Sigmoid colon (tissue), 7 donors: Measurements from ENCODE around the gene PRMT3. TPM values are rescaled to one million over a fixed set of nuclear protein-coding genes. Genes with fewer than 3 reads are reported as not detected.

ENCODE experiments used
- DNase-seq: peaks from one replicate; pipeline ENCODE4 v3.0.0-alpha.2; 2019
- H3K27ac ChIP-seq, 4 donors: fragments of 200-600 bp; sonication (generic); one replicate each; pipeline ENCODE4 v1.5.1; 2016 to 2019; ENCODE audit warnings: mild to moderate bottlenecking in 1 of 4
- H3K27me3 ChIP-seq, 3 donors: fragments of 200-600 bp; sonication (generic); one replicate each; pipeline ENCODE4 v1.5.1; 2019; ENCODE audit warnings: mild to moderate bottlenecking in 1 of 3
- H3K36me3 ChIP-seq, 4 donors: fragments of 200-600 bp; sonication (generic); one replicate each; pipeline ENCODE4 v1.5.1; 2016 to 2019
- H3K4me1 ChIP-seq, 4 donors: fragments of 200-600 bp; sonication (generic); one replicate each; pipeline ENCODE4 v1.5.1; 2017 to 2019
- H3K4me3 ChIP-seq, 4 donors: fragments of 200-600 bp; sonication (generic); one replicate each; pipeline ENCODE4 v1.5.1; 2017 to 2019; ENCODE audit warnings: mild to moderate bottlenecking in 2 of 4, moderate library complexity in 1 of 4
- H3K9me3 ChIP-seq, 4 donors: fragments of 200-600 bp in 3 of 4; sonication (generic) in 3 of 4; one replicate each; pipeline versions ENCODE4 v1.5.1 to v1.6.1; 2013 to 2019
- CTCF ChIP-seq, 4 experiments: fragments of 450-650 bp in 3 of 4; fragments of 200-600 bp in 1 of 4; IDR thresholded peaks; one replicate each; pipeline ENCODE4 v1.5.1; 2016 to 2019; ENCODE audit warnings: antibody characterized with exemption in 4 of 4, mild to moderate bottlenecking in 3 of 4, moderate library complexity in 2 of 4
- EP300 ChIP-seq, 4 donors: sonication (generic); formaldehyde crosslinking; IDR thresholded peaks; one replicate each; pipeline ENCODE4 v1.6.1; 2017; ENCODE audit warnings: antibody characterized with exemption in 4 of 4
- POLR2A ChIP-seq, 2 donors: fragments of 450-650 bp; IDR thresholded peaks; one replicate each; pipeline ENCODE4 v1.6.1; 2016; ENCODE audit warnings: antibody characterized with exemption in 2 of 2, mild to moderate bottlenecking in 2 of 2, moderate library complexity in 2 of 2
- POLR2AphosphoS5 ChIP-seq, 4 donors: sonication (generic); formaldehyde crosslinking; IDR thresholded peaks; one replicate each; pipeline ENCODE4 v1.6.1; 2017; ENCODE audit warnings: antibody characterized with exemption in 4 of 4
- WGBS, 2 donors: extraction: QIAGEN DNeasy Blood & Tissue Kit; methylation state at CpG; one replicate each; pipeline ENCODE4 v1.1.7; 2013; 5-methylcytosine and 5-hydroxymethylcytosine counted together
- intact Hi-C: fragments of 100-400 bp; cut with DNase I; formaldehyde crosslinking; loops from one replicate; pipeline ENCODE4 v1.15.1; 2023
- polyA plus RNA-seq, 3 donors: library from polyadenylated mRNA; stranded (reverse); fragments of 200-250 nt; gene quantifications; one replicate each; pipeline ENCODE4 v1.2.3, GENCODE V29; 2013
- total RNA-seq, 4 donors: library from RNA; depleted of rRNA; stranded (reverse); fragments of >200 nt; gene quantifications; one replicate each; pipeline ENCODE4 v1.1.0, GENCODE V29; 2016
- donor health status: healthy with polysubstance abuse.
- donor health status: Bipolar disorder and iron deficiency.
- donor health status: healthy.

The PRMT3 gene
- total and polyA plus RNA-seq, 7 donors: 4.9 to 18.4 (median 15.3) TPM

- H3K27ac ChIP-seq: peak overlapping the region; percentile 53 to 75 (median 66)
- TF ChIP-seq POLR2AphosphoS5 (IDR thresholded peaks at IDR 0.05) (peak; percentile 14 to 66 (median 39)), POLR2A (IDR thresholded peaks at IDR 0.05) (no peak)
- intact Hi-C loops: no loop called here
- no peaks in the 10 kb centered on the region for H3K9me3 ChIP-seq
- no peaks in the 10 kb centered on the region for H3K27me3 ChIP-seq
- peak; percentile 81 for DNase-seq
- peaks cover 0 to 7% (median 0%) of the 10 kb centered on the region in 4 donors for H3K36me3 ChIP-seq
- H3K4me3 ChIP-seq: peak overlapping the region in 1 of 4 donors; percentile 13
- H3K4me1 ChIP-seq: peaks cover 0 to 39% (median 27%) of the 10 kb centered on the region in 4 donors
- WGBS, 2 donors: 67 to 69% methylated on average over 9 of the region's 9 CpGs
These were observed 20.1 kb upstream of the PRMT3 start for GRCh38 chr11:20367313-20367948.

GRCh38 chr11:20368438-20368837 lies 19.1 kb upstream of the PRMT3 start:
- Histone ChIP-seq H3K4me1 (peaks cover 0 to 39% (median 20%) of the 10 kb centered on the region in 4 donors), H3K36me3 (peaks cover 0 to 7% (median 0%) of the 10 kb centered on the region in 4 donors), H3K27me3 (no peaks in the 10 kb centered on the region), H3K27ac (peak overlapping the region in 3 of 4 donors; percentile 58 to 75 (median 74)), H3K9me3 (no peaks in the 10 kb centered on the region), H3K4me3 (no peak overlapping the region)
- no peak for TF ChIP-seq POLR2A (IDR thresholded peaks at IDR 0.05)
- TF ChIP-seq POLR2AphosphoS5 (IDR thresholded peaks at IDR 0.05): no peak
- TF ChIP-seq CTCF (IDR thresholded peaks at IDR 0.05): no peak
- TF ChIP-seq EP300 (IDR thresholded peaks at IDR 0.05): no peak
- no peak for DNase-seq
- intact Hi-C loops: no loop called here

DNA sequence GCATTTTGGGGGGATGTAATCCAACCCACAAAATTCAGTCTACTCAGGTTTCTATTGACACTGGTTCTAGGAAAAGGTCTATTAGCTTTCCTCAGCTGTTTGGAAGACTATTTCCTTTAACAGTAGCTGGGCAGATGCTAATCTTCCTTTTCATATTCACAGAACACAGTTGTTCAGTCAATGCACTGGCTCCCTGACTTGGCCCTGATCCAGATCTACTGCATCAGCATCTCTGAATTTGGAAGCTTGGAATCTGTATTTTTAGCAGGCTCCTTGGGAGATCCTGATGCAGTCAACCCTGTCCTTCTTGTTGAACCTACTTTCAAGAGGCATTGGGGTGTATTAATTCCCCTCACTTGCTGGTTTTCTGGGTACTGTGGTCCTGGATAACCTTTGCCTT lies 17.7 kb upstream of the PRMT3 start:
- intact Hi-C loops: no loop called here
- no peaks in the 10 kb centered on the region for H3K9me3 ChIP-seq
- no peaks in the 10 kb centered on the region for H3K27me3 ChIP-seq
- DNase-seq: no peak
- H3K36me3 ChIP-seq: peaks cover 0 to 7% (median 0%) of the 10 kb centered on the region in 4 donors
- H3K27ac ChIP-seq: no peak overlapping the region
- no peak overlapping the region for H3K4me3 ChIP-seq
- TF ChIP-seq POLR2AphosphoS5 (IDR thresholded peaks at IDR 0.05) (no peak), EP300 (IDR thresholded peaks at IDR 0.05) (no peak)
- peaks cover 0 to 31% (median 10%) of the 10 kb centered on the region in 4 donors for H3K4me1 ChIP-seq

- WGBS, 2 donors: 84 to 87% methylated on average over 5 of the region's 5 CpGs
- Histone ChIP-seq H3K4me3 (no peak overlapping the region), H3K27ac (no peak overlapping the region), H3K36me3 (peaks cover 0 to 20% (median under 1%) of the 10 kb centered on the region in 4 donors), H3K9me3 (no peaks in the 10 kb centered on the region), H3K4me1 (peaks cover 0 to 13% (median 3%) of the 10 kb centered on the region in 4 donors), H3K27me3 (no peaks in the 10 kb centered on the region)
- intact Hi-C loops: no loop called here
- DNase-seq: no peak
- TF ChIP-seq POLR2A (IDR thresholded peaks at IDR 0.05): no peak
- TF ChIP-seq EP300 (IDR thresholded peaks at IDR 0.05): no peak
- no peak for TF ChIP-seq POLR2AphosphoS5 (IDR thresholded peaks at IDR 0.05)
- TF ChIP-seq CTCF (IDR thresholded peaks at IDR 0.05): no peak
These were observed 15.4 kb upstream of the PRMT3 start for GRCh38 chr11:20372081-20372626.

- no peak for TF ChIP-seq POLR2A (IDR thresholded peaks at IDR 0.05)
- TF ChIP-seq POLR2AphosphoS5 (IDR thresholded peaks at IDR 0.05): no peak
- TF ChIP-seq EP300 (IDR thresholded peaks at IDR 0.05): no peak
- TF ChIP-seq CTCF (IDR thresholded peaks at IDR 0.05): no peak
- WGBS, 2 donors: 94 to 95% methylated on average over 13 of the region's 13 CpGs
- H3K27ac ChIP-seq: no peak overlapping the region
- H3K4me1 ChIP-seq: peaks cover 0 to 5% (median 0%) of the 10 kb centered on the region in 4 donors
- DNase-seq: no peak
- no peaks in the 10 kb centered on the region for H3K9me3 ChIP-seq
- intact Hi-C loops: no loop called here
- peaks cover 0 to 28% (median 5%) of the 10 kb centered on the region in 4 donors for H3K36me3 ChIP-seq
- H3K4me3 ChIP-seq: no peak overlapping the region
- H3K27me3 ChIP-seq: no peaks in the 10 kb centered on the region
These were observed 14.4 kb upstream of the PRMT3 start for GRCh38 chr11:20373147-20373546.
